Calu3 (cell line): Measurements from ENCODE around the gene ASTL. TPM values are rescaled to one million over a fixed set of nuclear protein-coding genes. Genes with fewer than 3 reads are reported as not detected.

Experiments used
- BruUV-seq: library from RNA; stranded (reverse); fragments of 400-500 nt; replicated peaks from 2 replicates; lab custom pipeline; 2021; lab: Mats Ljungman, UMichigan
- CTCF ChIA-PET: fragments of 300-600 bp; sonication (Branson Sonifier 250); formaldehyde crosslinking; loops from one replicate; lab custom pipeline; 2022; ENCODE audit warnings: antibody characterized with exemption; lab: Charles Lee
- DNase-seq: peaks from one replicate; pipeline ENCODE4 v3.0.0; 2022
- H3K27ac Mint-ChIP-seq: one replicate; pipeline ENCODE4 v1.8.0; 2022; ENCODE audit warnings: mixed read lengths; ENCODE audit not compliant: unreplicated experiment
- H3K27me3 Mint-ChIP-seq: one replicate; pipeline ENCODE4 v1.8.0; 2022; ENCODE audit warnings: mixed read lengths; ENCODE audit not compliant: unreplicated experiment
- H3K36me3 Mint-ChIP-seq: one replicate; pipeline ENCODE4 v1.8.0; 2022; ENCODE audit warnings: mild to moderate bottlenecking, moderate library complexity, mixed read lengths; ENCODE audit not compliant: insufficient read depth, unreplicated experiment
- H3K4me1 Mint-ChIP-seq: one replicate; pipeline ENCODE4 v1.8.0; 2022; ENCODE audit warnings: mild to moderate bottlenecking, low read depth, mixed read lengths; ENCODE audit not compliant: unreplicated experiment
- H3K4me3 Mint-ChIP-seq: one replicate; pipeline ENCODE4 v1.8.0; 2022; ENCODE audit warnings: mild to moderate bottlenecking, low read depth, moderate library complexity, mixed read lengths; ENCODE audit not compliant: unreplicated experiment
- H3K9me3 Mint-ChIP-seq: one replicate; pipeline ENCODE4 v1.8.0; 2022; ENCODE audit warnings: low read depth, mixed read lengths; ENCODE audit not compliant: unreplicated experiment
- CTCF ChIP-seq: fragments of 200-600 bp; IDR thresholded peaks from one replicate; pipeline ENCODE4 v1.8.0; 2022; ENCODE audit warnings: antibody characterized with exemption; ENCODE audit not compliant: unreplicated experiment
- intact Hi-C: fragments of 100-400 bp; cut with micrococcal nuclease; formaldehyde crosslinking; loops from one replicate; pipeline ENCODE4 v1.10.0; 2022; ENCODE audit not compliant: unreplicated experiment
- total RNA-seq: library from RNA; stranded (reverse); gene quantifications from 2 replicates; pipeline ENCODE4 v1.2.3, GENCODE V29; 2022

ASTL gene
- total RNA-seq, 1 experiment from 2014 or later: not detected

GRCh38 chr2:96090196-96090926, 47.9 kb downstream of the ASTL start:
- no peaks in the 10 kb centered on the region for H3K36me3 Mint-ChIP-seq
- CTCF ChIA-PET: no interaction called here

GRCh38 chr2:96089356-96090195, 48.7 kb downstream of the ASTL start:
- H3K9me3 Mint-ChIP-seq: no peaks in the 10 kb centered on the region
- H3K4me3 Mint-ChIP-seq: no peak overlapping the region
- H3K36me3 Mint-ChIP-seq: no peaks in the 10 kb centered on the region
- no TSS peak for BruUV-seq
- peaks cover 19% of the 10 kb centered on the region for H3K4me1 Mint-ChIP-seq
- H3K27me3 Mint-ChIP-seq: peaks cover 14% of the 10 kb centered on the region
- no peak for TF ChIP-seq CTCF
- DNase-seq: no peak
- intact Hi-C loops: no loop called here
- CTCF ChIA-PET: interaction anchor here (1.3 kb wide), 1 partner anchor 17 kb away, joined by 3 read pairs; no protein-coding TSS in a partner anchor
- no peak overlapping the region for H3K27ac Mint-ChIP-seq

More at GRCh38 chr2:96090196-96090926, 47.9 kb downstream of the ASTL start:
- peaks cover 19% of the 10 kb centered on the region for H3K4me1 Mint-ChIP-seq
- H3K27me3 Mint-ChIP-seq: peaks cover 6% of the 10 kb centered on the region
- no peak overlapping the region for H3K27ac Mint-ChIP-seq
- no peaks in the 10 kb centered on the region for H3K9me3 Mint-ChIP-seq
- no peak overlapping the region for H3K4me3 Mint-ChIP-seq
- BruUV-seq: no TSS peak
- DNase-seq: no peak
- no peak for TF ChIP-seq CTCF
- intact Hi-C loops: no loop called here

- CTCF ChIA-PET: interaction anchor here (1.3 kb wide), 1 partner anchor 16 kb away, joined by 3 read pairs; no protein-coding TSS in a partner anchor
- H3K4me3 Mint-ChIP-seq: no peak overlapping the region
- peaks cover 23% of the 10 kb centered on the region for H3K27me3 Mint-ChIP-seq
- no TSS peak for BruUV-seq
- H3K27ac Mint-ChIP-seq: no peak overlapping the region
- intact Hi-C loops: no loop called here
- peaks cover 19% of the 10 kb centered on the region for H3K4me1 Mint-ChIP-seq
- no peaks in the 10 kb centered on the region for H3K36me3 Mint-ChIP-seq
- H3K9me3 Mint-ChIP-seq: no peaks in the 10 kb centered on the region
- TF ChIP-seq CTCF: no peak
- DNase-seq: no peak
Observed at GRCh38 chr2:96088340-96089335, 49.7 kb downstream of the ASTL start.

- no peaks in the 10 kb centered on the region for H3K9me3 Mint-ChIP-seq
- CTCF ChIA-PET: no interaction called here
- H3K4me3 Mint-ChIP-seq: no peak overlapping the region
- BruUV-seq: no TSS peak
- no peaks in the 10 kb centered on the region for H3K36me3 Mint-ChIP-seq
- DNase-seq: no peak
- no peak for TF ChIP-seq CTCF
- peaks cover 29% of the 10 kb centered on the region for H3K27me3 Mint-ChIP-seq
- H3K27ac Mint-ChIP-seq: no peak overlapping the region
- intact Hi-C loops: no loop called here
- peaks cover 15% of the 10 kb centered on the region for H3K4me1 Mint-ChIP-seq
Observed at GRCh38 chr2:96087130-96087529, 51.2 kb downstream of the ASTL start.
